ENCODE results near the gene ACTL6B. TPM values are rescaled to one million over a fixed set of nuclear protein-coding genes. Genes with fewer than 3 reads are reported as not detected.

Gene ACTL6B
- total and polyA plus RNA-seq, 9 of the 15 experiments (the other 6 are each of a cell fraction or from before 2014, with no cell fraction given) = not detected

DNA sequence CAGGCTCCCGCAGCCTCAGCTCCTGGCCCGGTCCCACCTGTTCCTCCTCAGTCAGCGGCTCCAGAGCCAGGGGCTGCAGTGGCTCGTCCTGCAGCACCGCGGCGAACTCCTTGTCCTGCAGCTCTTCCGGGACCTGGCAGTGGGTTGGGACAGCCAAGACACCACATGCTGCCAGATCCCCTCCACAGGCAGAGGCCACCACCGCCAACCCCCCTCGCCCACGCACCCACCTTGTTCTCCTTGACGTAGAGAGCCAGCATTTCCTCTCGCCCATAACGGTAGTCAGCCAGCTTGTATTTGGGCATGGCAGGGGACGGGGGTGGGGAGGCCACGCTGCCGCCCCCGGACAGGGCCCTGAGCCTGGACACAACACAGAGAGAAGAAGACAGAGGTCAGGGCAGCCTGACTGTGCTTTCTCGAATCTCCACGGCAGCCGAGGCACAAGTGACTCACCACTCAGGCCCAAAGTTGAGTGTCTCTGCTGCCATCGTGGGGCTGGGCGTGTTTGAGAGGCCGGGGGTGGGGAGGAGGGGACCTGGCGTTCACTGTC, 31.6 kb upstream of the ACTL6B start:
- Histone ChIP-seq H4K20me1 (replicated peaks; ENCODE audit: control insufficient read depth, insufficient read depth, low read length) (peaks cover 24% of the 10 kb centered on the region), H3K9me1 (ENCODE audit: control insufficient read depth, insufficient read depth, low read length) (no peaks in the 10 kb centered on the region), H3K9me3 (replicated peaks; ENCODE audit: control insufficient read depth, insufficient read depth, low read depth, low read length) (no peaks in the 10 kb centered on the region), H3K4me2 (ENCODE audit: insufficient read depth, low read length) (no peak overlapping the region), H3K27me3 (ENCODE audit: control insufficient read depth in 2 of 2, insufficient read depth in 2 of 2, low read length in 2 of 2) (no peaks in the 10 kb centered on the region), H3K9ac (ENCODE audit: insufficient read depth in 1 of 2, low read depth in 2 of 2, low read length in 2 of 2) (peak overlapping the region in 1 of 2 experiments; percentile 10; a peak in 1 of 4 replicates), H3K27ac (ENCODE audit: extremely low read depth, low read depth, low read length) (no peak overlapping the region), H3K36me3 (ENCODE audit: control insufficient read depth, insufficient read depth, low read length) (peaks cover 83% of the 10 kb centered on the region; the same call in 2 of the 3 replicates), H3K79me2 (ENCODE audit: control insufficient read depth, insufficient read depth, low read length) (peaks cover 48% of the 10 kb centered on the region), H2AFZ (ENCODE audit: low read depth, low read length) (no peak overlapping the region), H3K4me1 (replicated peaks in 1 of 2; ENCODE audit: control insufficient read depth in 2 of 2, insufficient read depth in 2 of 2, low read length in 2 of 2) (peaks cover 15 to 72% of the 10 kb centered on the region in 2 experiments), H3K4me3 (no peak overlapping the region)
- no peak for TF ChIP-seq TFAM (CRISPR knock-in tag; conservative IDR thresholded peaks at IDR 0.05)
- TF ChIP-seq EGR1 (conservative IDR thresholded peaks at IDR 0.05) = peak; percentile 88
- TF ChIP-seq KDM5B (IDR thresholded peaks at IDR 0.05; ENCODE audit: insufficient replicate concordance, low read depth, low read length) = no peak
- TF ChIP-seq POLR2G (IDR thresholded peaks at IDR 0.05; ENCODE audit: low read depth, low read length) = peak; percentile 15; the same call in 1 of the 2 replicates
- TF ChIP-seq RBFOX2 (IDR thresholded peaks at IDR 0.05; ENCODE audit: low read depth, low read length) = peak; percentile 56
- DNase-seq (ENCODE audit: extremely low read depth in 1 of 4, low spot score in 3 of 4) (peak in 2 of 4 experiments; percentile 9 to 14), ATAC-seq (no peak), FAIRE-seq (no peak)
- in situ Hi-C loops (cut with MboI) = no loop called here
- CTCF ChIA-PET (ENCODE audit: low intra/inter-chr PET ratio) = no interaction called here
- BruUV-seq (replicated peaks) = no TSS peak
- POLR2A ChIA-PET = interaction anchor here (0.6 to 1.1 kb wide), 2 partner anchors 10 to 168 kb away, joined by 3 read pairs; no protein-coding TSS in a partner anchor
- intact Hi-C loops (cut with micrococcal nuclease) = no loop called here
- WGBS (ENCODE audit: insufficient coverage, low coverage, missing lambda C conversion rate) = 86% methylated on average over 17 of the region's 25 CpGs

DNA sequence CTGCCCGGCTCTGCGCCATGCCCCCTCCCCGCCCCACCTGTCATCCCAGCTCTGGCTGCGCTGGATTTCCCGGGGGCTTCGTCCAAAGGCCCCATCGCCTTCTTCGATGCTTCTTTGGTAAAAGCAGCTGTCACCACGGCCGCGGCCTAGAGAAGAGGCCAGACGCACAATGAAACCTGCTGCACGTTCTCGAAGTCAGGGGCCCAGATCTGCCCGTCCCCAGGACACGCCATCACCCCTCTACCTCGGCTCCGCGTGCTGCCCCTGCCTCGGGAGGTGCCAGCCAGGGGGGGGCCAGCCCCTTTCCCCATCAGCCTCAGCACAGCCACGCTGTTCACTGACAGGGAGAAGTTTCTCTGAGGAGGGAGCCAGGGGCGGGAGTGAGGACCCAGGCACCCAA, 31.0 kb upstream of the ACTL6B start:
- DNase-seq (ENCODE audit: extremely low read depth in 1 of 4, low spot score in 3 of 4) (no peak), FAIRE-seq (no peak), ATAC-seq (no peak)
- no peak overlapping the region for H3K4me2 ChIP-seq (ENCODE audit: insufficient read depth, low read length)
- H3K9ac ChIP-seq (ENCODE audit: insufficient read depth in 1 of 2, low read depth in 2 of 2, low read length in 2 of 2) = no peak overlapping the region
- no peak overlapping the region for H2AFZ ChIP-seq (ENCODE audit: low read depth, low read length)
- peak; percentile 58; the same call in 1 of the 2 replicates for TF ChIP-seq POLR2G (IDR thresholded peaks at IDR 0.05; ENCODE audit: low read depth, low read length)
- no peak for TF ChIP-seq BCL6 (CRISPR knock-in tag; IDR thresholded peaks at IDR 0.05)
- no peak for TF ChIP-seq ILK (tag; IDR thresholded peaks at IDR 0.05; ENCODE audit: borderline replicate concordance, low read depth)
- peak; percentile 47; the same call in 1 of the 2 replicates for TF ChIP-seq RBFOX2 (IDR thresholded peaks at IDR 0.05; ENCODE audit: low read depth, low read length)
- H3K27me3 ChIP-seq (ENCODE audit: control insufficient read depth in 2 of 2, insufficient read depth in 2 of 2, low read length in 2 of 2) = no peaks in the 10 kb centered on the region
- H3K9me1 ChIP-seq (ENCODE audit: control insufficient read depth, insufficient read depth, low read length) = no peaks in the 10 kb centered on the region
- no peak overlapping the region for H3K4me3 ChIP-seq
- peaks cover 42% of the 10 kb centered on the region for H3K79me2 ChIP-seq (ENCODE audit: control insufficient read depth, insufficient read depth, low read length)
- peaks cover 24% of the 10 kb centered on the region for H4K20me1 ChIP-seq (replicated peaks; ENCODE audit: control insufficient read depth, insufficient read depth, low read length)
- WGBS (ENCODE audit: insufficient coverage, low coverage, missing lambda C conversion rate) = 86% methylated on average over 8 of the region's 22 CpGs
- POLR2A ChIA-PET = interaction anchor here (0.6 to 1.2 kb wide), 3 partner anchors 18 to 169 kb away, joined by 3 read pairs; partner anchors contain the start of gene FBXO24
- no TSS peak for BruUV-seq (replicated peaks)
- H3K36me3 ChIP-seq (ENCODE audit: control insufficient read depth, insufficient read depth, low read length) = peaks cover 88% of the 10 kb centered on the region; the same call in 2 of the 3 replicates
- CTCF ChIA-PET (ENCODE audit: low intra/inter-chr PET ratio) = interaction anchor here (0.7 kb wide), 1 partner anchor 13 kb away, joined by 4 read pairs; no protein-coding TSS in a partner anchor
- intact Hi-C loops (cut with micrococcal nuclease) = no loop called here
- H3K27ac ChIP-seq (ENCODE audit: extremely low read depth, low read depth, low read length) = no peak overlapping the region
- no peaks in the 10 kb centered on the region for H3K9me3 ChIP-seq (replicated peaks; ENCODE audit: control insufficient read depth, insufficient read depth, low read depth, low read length)
- in situ Hi-C loops (cut with MboI) = no loop called here
- H3K4me1 ChIP-seq (replicated peaks in 1 of 2; ENCODE audit: control insufficient read depth in 2 of 2, insufficient read depth in 2 of 2, low read length in 2 of 2) = peaks cover 9 to 77% of the 10 kb centered on the region in 2 experiments

Data from K562 (cell line).